Skin epidermis (tissue), 12 donors: Measurements from ENCODE around the gene TRIM26.
"Not testable (repeated sequence)": the region's sequence is repeated elsewhere in the genome, so short reads cannot be mapped to it uniquely, and the experiment has no call there.

Experiments used
- H3K27ac ChIP-seq, 21 experiments: fragments of 200-600 bp; sonication (generic) in 11 of 21; one replicate each; pipeline ENCODE4 v1.5.0; 2020; ENCODE audit warnings: mild to moderate bottlenecking in 3 of 21, inconsistent platforms in 2 of 21, moderate library complexity in 2 of 21
- H3K4me3 ChIP-seq, 7 experiments: fragments of 200-600 bp; sonication (generic) in 2 of 7; one replicate each; pipeline ENCODE4 v1.5.0; 2020; ENCODE audit warnings: inconsistent platforms in 2 of 7, mild to moderate bottlenecking in 2 of 7, moderate library complexity in 1 of 7

Gene TRIM26

GRCh38 chr6:30156262-30156599 lies 57.0 kb downstream of the TRIM26 start:
- Histone ChIP-seq H3K4me3 (no peak overlapping the region), H3K27ac (no peak overlapping the region)

- H3K4me3 ChIP-seq: no peak overlapping the region
- no peak overlapping the region for H3K27ac ChIP-seq
Measured at GRCh38 chr6:30155520-30156261, 57.5 kb downstream of the TRIM26 start.

- H3K27ac ChIP-seq: no peak overlapping the region
Measured at GRCh38 chr6:30154709-30155519, 58.3 kb downstream of the TRIM26 start.

GRCh38 chr6:30154061-30154460 lies 59.1 kb downstream of the TRIM26 start:
- H3K27ac ChIP-seq: no peak overlapping the region
- no peak overlapping the region for H3K4me3 ChIP-seq

More at GRCh38 chr6:30154709-30155519, 58.3 kb downstream of the TRIM26 start:
- H3K4me3 ChIP-seq: no peak overlapping the region

- Histone ChIP-seq H3K27ac (no peak overlapping the region), H3K4me3 (no peak overlapping the region)
Measured at GRCh38 chr6:30152910-30153610, 60.1 kb downstream of the TRIM26 start.

DNA sequence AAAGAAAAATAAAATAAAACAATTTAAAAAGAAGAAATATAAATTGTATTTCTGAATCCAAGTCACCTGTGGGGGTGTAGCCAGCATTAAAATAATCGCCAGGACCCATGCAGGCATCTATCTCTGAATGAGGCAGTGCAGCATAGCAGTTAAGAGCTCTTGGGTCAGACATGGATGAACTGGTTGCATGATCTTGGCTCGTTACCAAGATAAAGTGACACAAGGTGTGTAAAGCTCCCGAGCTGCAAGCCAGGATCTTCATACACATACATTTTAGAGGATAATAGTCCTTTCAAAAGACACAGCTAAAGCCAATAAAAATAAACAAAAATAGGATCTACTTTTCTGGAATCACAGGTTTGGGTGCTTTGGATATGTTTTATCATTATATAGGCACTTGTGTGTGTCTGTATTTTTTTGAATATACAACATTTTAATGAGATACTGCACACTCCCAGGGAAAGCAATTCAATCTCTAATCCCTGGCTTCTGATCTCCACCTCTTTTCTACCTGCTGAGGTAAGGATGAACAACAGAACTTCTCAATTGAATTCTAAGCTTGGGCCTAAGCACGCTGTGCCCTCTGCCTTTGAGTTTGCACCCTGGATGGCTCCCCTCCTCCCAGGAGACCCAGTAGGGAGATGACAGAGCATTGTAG lies 61.1 kb downstream of the TRIM26 start:
- no peak overlapping the region for H3K4me3 ChIP-seq
- no peak overlapping the region for H3K27ac ChIP-seq

DNA sequence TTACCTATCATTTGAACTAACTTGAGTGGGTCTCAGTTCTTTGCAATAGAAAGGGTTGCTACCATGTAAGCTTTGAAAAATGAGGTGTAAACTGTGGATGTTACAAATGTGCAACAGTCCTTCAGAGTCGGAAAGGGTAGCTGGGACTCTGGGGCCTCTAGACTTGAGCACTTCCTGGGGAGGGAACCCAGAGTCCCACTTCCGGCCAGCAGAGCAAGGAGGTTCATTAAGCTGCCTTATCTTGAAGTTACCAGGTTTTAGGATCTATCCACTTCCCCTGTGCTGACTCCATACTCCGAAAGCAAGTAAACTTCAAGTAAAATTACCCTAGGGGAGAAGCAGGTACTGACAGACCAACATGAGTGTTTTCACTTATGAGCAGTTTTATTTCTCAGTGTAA lies 61.6 kb downstream of the TRIM26 start:
- no peak overlapping the region for H3K27ac ChIP-seq
- no peak overlapping the region for H3K4me3 ChIP-seq

GRCh38 chr6:30150671-30151395 lies 62.4 kb downstream of the TRIM26 start:
- Histone ChIP-seq H3K4me3 (no peak overlapping the region), H3K27ac (no peak overlapping the region)

- Histone ChIP-seq H3K4me3 (no peak overlapping the region), H3K27ac (no peak overlapping the region)
Measured at GRCh38 chr6:30149858-30150550, 63.2 kb downstream of the TRIM26 start.

GRCh38 chr6:30149234-30149633 lies 64.0 kb downstream of the TRIM26 start:
- no peak overlapping the region for H3K27ac ChIP-seq
- no peak overlapping the region for H3K4me3 ChIP-seq

- no peak overlapping the region for H3K27ac ChIP-seq
- H3K4me3 ChIP-seq: no peak overlapping the region
Measured at GRCh38 chr6:30147096-30147495, 66.1 kb downstream of the TRIM26 start.

GRCh38 chr6:30145818-30146217 lies 67.4 kb downstream of the TRIM26 start:
- no peak overlapping the region for H3K4me3 ChIP-seq
- no peak overlapping the region for H3K27ac ChIP-seq

DNA sequence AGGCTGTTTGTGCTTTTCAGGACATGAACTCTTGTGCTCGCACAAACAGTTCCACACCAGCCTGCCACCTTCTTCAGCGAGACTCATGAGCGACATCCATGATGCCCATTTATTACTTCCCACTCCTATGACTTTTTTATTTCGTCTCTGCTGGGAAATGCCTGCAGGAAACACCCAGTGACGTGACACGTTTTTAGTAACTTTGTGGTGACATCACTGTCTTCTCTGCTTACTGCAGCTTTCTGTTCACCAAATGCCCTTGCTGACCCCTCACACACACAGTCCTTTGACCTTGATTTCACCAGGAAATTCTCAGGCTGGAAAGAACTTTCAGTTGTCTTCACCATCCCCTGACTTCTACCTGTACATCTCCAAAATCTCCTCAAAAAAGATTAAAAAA lies 68.4 kb downstream of the TRIM26 start:
- no peak overlapping the region for H3K4me3 ChIP-seq
- no peak overlapping the region for H3K27ac ChIP-seq

- no peak overlapping the region for H3K27ac ChIP-seq
Measured at GRCh38 chr6:30143780-30144179, 69.4 kb downstream of the TRIM26 start.

GRCh38 chr6:30142665-30143064 lies 70.5 kb downstream of the TRIM26 start:
- Histone ChIP-seq H3K4me3 (no peak overlapping the region), H3K27ac (no peak overlapping the region)

More at GRCh38 chr6:30143780-30144179, 69.4 kb downstream of the TRIM26 start:
- no peak overlapping the region for H3K4me3 ChIP-seq

GRCh38 chr6:30140240-30140639 lies 73.0 kb downstream of the TRIM26 start:
- H3K4me3 ChIP-seq, H3K27ac ChIP-seq: not testable (repeated sequence)

DNA sequence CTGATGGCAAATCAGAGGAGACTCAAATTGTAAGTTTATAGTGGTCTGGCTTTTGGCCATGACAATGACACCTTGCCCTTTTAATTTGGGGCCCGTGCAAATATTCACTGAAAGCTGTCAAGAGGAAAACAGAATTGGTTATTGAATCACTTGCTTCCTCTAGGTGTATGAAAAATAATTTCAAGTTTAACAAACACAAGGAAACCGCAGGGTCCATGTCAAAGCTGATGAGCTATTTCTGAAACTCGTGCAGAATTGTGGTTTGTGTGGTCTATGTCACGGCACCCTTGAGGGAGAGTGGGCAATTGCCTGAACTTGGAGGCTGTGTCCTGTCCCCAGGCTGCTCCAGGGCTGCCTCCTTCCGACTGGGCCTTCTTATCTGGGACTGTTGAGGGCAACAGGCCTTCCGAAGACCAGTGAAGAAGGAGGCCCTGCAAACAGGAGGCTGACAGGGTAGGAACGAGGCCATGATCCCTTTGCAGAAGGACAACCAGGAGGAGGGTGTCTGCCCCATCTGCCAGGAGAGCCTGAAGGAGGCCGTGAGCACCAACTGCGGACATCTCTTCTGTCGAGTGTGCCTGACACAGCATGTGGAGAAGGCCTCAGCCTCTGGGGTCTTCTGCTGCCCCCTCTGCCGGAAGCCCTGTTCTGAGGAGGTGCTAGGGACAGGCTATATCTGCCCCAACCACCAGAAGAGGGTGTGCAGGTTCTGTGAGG lies 76.5 kb downstream of the TRIM26 start:
- Histone ChIP-seq H3K4me3 (no peak overlapping the region), H3K27ac (no peak overlapping the region)

GRCh38 chr6:30135757-30136156 lies 77.4 kb downstream of the TRIM26 start, which contains the start of gene TRIM40:
TSS of gene TRIM40 (plus strand) at chr6:30136140. CDS start at chr6:30137037, 897 bp downstream.
- Histone ChIP-seq H3K4me3 (no peak within 1 kb of the TSS), H3K27ac (no peak within 1 kb of the TSS)
